SK-N-SH treated with all-trans-retinoic acid at 6 μM for 48 hours (cell line): ENCODE measurements around the gene NR1H3.

ENCODE experiments used
- ARNTL ChIP-seq: fragments of 450-650 bp; formaldehyde crosslinking; IDR thresholded peaks from 2 replicates; pipeline ENCODE4 v1.5.0; 2020; ENCODE audit warnings: low read depth, mild to moderate bottlenecking, moderate library complexity, borderline replicate concordance
- CSDC2 ChIP-seq: fragments of 250-450 bp; sonication (Bioruptor Pico); IDR thresholded peaks from 2 replicates; pipeline ENCODE4 v1.5.0; 2020; ENCODE audit warnings: mild to moderate bottlenecking, moderate library complexity
- GLIS3 ChIP-seq: fragments of 250-450 bp; sonication (Bioruptor Pico); IDR thresholded peaks from 2 replicates; pipeline ENCODE4 v1.5.0; 2020; ENCODE audit warnings: mild to moderate bottlenecking, moderate library complexity
- ZC3H10 ChIP-seq: fragments of 250-450 bp; sonication (Bioruptor Pico); IDR thresholded peaks from 2 replicates; pipeline ENCODE4 v1.5.1; 2021; ENCODE audit warnings: mild to moderate bottlenecking, moderate library complexity
- ZFP30 ChIP-seq: fragments of 450-650 bp; formaldehyde crosslinking; IDR thresholded peaks from 2 replicates; pipeline ENCODE4 v1.5.0; 2022; ENCODE audit warnings: mild to moderate bottlenecking, moderate library complexity
- ZNF565 ChIP-seq: fragments of 450-650 bp; formaldehyde crosslinking; conservative IDR thresholded peaks from 2 replicates; pipeline ENCODE4 v1.5.0; 2020; ENCODE audit warnings: low read depth, mild to moderate bottlenecking, moderate library complexity
- ZNF70 ChIP-seq: fragments of 450-650 bp; formaldehyde crosslinking; IDR thresholded peaks from 2 replicates; pipeline ENCODE4 v1.5.0; 2020; ENCODE audit warnings: mild to moderate bottlenecking, moderate library complexity
- ZNF8 ChIP-seq: fragments of 450-650 bp; formaldehyde crosslinking; IDR thresholded peaks from 2 replicates; pipeline ENCODE4 v1.5.0; 2020; ENCODE audit warnings: mild to moderate bottlenecking, moderate library complexity
- TF ChIP-seq, protein P1 (sequence below): fragments of 250-450 bp; sonication (Bioruptor Pico); IDR thresholded peaks from 2 replicates; pipeline ENCODE4 v1.5.0; 2020; ENCODE audit warnings: mild to moderate bottlenecking, moderate library complexity
- TF ChIP-seq, protein P2 (sequence below): fragments of 250-450 bp; sonication (Bioruptor Pico); IDR thresholded peaks from 2 replicates; pipeline ENCODE4 v1.8.0; 2020; ENCODE audit warnings: mild to moderate bottlenecking, moderate library complexity, borderline replicate concordance
- TF ChIP-seq, protein P3 (sequence below): fragments of 250-450 bp; sonication (Bioruptor Pico); IDR thresholded peaks from 2 replicates; pipeline ENCODE4 v1.5.1; 2020; ENCODE audit warnings: low read depth, mild to moderate bottlenecking, moderate library complexity
- TF ChIP-seq, protein P4 (sequence below): fragments of 250-450 bp; sonication (Bioruptor Pico); IDR thresholded peaks from 2 replicates; pipeline ENCODE4 v1.8.0; 2021; ENCODE audit warnings: low read depth, mild to moderate bottlenecking, moderate library complexity, borderline replicate concordance
- TF ChIP-seq, protein P5 (sequence below): fragments of 250-450 bp; sonication (Bioruptor Pico); IDR thresholded peaks from 2 replicates; pipeline ENCODE4 v1.5.1; 2021; ENCODE audit warnings: mild to moderate bottlenecking, moderate library complexity

DNA sequence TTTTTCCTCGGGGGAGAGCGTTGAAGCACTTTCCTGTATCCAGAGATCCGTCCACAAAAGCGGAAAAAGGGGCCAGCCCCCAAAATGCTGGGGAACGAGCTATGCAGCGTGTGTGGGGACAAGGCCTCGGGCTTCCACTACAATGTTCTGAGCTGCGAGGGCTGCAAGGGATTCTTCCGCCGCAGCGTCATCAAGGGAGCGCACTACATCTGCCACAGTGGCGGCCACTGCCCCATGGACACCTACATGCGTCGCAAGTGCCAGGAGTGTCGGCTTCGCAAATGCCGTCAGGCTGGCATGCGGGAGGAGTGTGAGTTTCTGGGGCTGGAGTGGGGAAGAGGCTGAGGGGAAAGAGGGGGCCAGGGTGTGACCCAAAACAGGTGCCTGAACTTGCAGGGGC, 2.6 kb downstream of the NR1H3 start:
- TF ChIP-seq, protein P1, sequence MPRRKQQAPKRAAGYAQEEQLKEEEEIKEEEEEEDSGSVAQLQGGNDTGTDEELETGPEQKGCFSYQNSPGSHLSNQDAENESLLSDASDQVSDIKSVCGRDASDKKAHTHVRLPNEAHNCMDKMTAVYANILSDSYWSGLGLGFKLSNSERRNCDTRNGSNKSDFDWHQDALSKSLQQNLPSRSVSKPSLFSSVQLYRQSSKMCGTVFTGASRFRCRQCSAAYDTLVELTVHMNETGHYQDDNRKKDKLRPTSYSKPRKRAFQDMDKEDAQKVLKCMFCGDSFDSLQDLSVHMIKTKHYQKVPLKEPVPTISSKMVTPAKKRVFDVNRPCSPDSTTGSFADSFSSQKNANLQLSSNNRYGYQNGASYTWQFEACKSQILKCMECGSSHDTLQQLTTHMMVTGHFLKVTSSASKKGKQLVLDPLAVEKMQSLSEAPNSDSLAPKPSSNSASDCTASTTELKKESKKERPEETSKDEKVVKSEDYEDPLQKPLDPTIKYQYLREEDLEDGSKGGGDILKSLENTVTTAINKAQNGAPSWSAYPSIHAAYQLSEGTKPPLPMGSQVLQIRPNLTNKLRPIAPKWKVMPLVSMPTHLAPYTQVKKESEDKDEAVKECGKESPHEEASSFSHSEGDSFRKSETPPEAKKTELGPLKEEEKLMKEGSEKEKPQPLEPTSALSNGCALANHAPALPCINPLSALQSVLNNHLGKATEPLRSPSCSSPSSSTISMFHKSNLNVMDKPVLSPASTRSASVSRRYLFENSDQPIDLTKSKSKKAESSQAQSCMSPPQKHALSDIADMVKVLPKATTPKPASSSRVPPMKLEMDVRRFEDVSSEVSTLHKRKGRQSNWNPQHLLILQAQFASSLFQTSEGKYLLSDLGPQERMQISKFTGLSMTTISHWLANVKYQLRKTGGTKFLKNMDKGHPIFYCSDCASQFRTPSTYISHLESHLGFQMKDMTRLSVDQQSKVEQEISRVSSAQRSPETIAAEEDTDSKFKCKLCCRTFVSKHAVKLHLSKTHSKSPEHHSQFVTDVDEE (CRISPR knock-in tag) = no peak
- no peak for TF ChIP-seq ZNF8 (CRISPR knock-in tag)
- TF ChIP-seq ZNF565 (CRISPR knock-in tag) = no peak
- TF ChIP-seq, protein P2, sequence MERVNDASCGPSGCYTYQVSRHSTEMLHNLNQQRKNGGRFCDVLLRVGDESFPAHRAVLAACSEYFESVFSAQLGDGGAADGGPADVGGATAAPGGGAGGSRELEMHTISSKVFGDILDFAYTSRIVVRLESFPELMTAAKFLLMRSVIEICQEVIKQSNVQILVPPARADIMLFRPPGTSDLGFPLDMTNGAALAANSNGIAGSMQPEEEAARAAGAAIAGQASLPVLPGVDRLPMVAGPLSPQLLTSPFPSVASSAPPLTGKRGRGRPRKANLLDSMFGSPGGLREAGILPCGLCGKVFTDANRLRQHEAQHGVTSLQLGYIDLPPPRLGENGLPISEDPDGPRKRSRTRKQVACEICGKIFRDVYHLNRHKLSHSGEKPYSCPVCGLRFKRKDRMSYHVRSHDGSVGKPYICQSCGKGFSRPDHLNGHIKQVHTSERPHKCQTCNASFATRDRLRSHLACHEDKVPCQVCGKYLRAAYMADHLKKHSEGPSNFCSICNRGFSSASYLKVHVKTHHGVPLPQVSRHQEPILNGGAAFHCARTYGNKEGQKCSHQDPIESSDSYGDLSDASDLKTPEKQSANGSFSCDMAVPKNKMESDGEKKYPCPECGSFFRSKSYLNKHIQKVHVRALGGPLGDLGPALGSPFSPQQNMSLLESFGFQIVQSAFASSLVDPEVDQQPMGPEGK = no peak
- no peak for TF ChIP-seq GLIS3 (CRISPR knock-in tag)
- TF ChIP-seq, protein P3, sequence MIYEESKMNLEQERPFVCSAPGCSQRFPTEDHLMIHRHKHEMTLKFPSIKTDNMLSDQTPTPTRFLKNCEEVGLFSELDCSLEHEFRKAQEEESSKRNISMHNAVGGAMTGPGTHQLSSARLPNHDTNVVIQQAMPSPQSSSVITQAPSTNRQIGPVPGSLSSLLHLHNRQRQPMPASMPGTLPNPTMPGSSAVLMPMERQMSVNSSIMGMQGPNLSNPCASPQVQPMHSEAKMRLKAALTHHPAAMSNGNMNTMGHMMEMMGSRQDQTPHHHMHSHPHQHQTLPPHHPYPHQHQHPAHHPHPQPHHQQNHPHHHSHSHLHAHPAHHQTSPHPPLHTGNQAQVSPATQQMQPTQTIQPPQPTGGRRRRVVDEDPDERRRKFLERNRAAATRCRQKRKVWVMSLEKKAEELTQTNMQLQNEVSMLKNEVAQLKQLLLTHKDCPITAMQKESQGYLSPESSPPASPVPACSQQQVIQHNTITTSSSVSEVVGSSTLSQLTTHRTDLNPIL (CRISPR knock-in tag) = no peak
- no peak for TF ChIP-seq ZNF70 (CRISPR knock-in tag)
- TF ChIP-seq ARNTL (CRISPR knock-in tag) = no peak
- no peak for TF ChIP-seq ZC3H10 (CRISPR knock-in tag)
- no peak for TF ChIP-seq CSDC2
- TF ChIP-seq, protein P4, sequence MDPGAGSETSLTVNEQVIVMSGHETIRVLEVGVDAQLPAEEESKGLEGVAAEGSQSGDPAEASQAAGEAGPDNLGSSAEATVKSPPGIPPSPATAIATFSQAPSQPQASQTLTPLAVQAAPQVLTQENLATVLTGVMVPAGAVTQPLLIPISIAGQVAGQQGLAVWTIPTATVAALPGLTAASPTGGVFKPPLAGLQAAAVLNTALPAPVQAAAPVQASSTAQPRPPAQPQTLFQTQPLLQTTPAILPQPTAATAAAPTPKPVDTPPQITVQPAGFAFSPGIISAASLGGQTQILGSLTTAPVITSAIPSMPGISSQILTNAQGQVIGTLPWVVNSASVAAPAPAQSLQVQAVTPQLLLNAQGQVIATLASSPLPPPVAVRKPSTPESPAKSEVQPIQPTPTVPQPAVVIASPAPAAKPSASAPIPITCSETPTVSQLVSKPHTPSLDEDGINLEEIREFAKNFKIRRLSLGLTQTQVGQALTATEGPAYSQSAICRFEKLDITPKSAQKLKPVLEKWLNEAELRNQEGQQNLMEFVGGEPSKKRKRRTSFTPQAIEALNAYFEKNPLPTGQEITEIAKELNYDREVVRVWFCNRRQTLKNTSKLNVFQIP (CRISPR knock-in tag) = no peak
- TF ChIP-seq, protein P5, sequence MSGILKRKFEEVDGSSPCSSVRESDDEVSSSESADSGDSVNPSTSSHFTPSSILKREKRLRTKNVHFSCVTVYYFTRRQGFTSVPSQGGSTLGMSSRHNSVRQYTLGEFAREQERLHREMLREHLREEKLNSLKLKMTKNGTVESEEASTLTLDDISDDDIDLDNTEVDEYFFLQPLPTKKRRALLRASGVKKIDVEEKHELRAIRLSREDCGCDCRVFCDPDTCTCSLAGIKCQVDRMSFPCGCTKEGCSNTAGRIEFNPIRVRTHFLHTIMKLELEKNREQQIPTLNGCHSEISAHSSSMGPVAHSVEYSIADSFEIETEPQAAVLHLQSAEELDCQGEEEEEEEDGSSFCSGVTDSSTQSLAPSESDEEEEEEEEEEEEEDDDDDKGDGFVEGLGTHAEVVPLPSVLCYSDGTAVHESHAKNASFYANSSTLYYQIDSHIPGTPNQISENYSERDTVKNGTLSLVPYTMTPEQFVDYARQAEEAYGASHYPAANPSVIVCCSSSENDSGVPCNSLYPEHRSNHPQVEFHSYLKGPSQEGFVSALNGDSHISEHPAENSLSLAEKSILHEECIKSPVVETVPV = no peak
- no peak for TF ChIP-seq ZFP30 (CRISPR knock-in tag)
